GM18508 (cell line): ENCODE measurements around the gene KRT38.

Experiments used
- ATAC-seq: cut with Tn5 transposase; IDR thresholded peaks from one replicate; pipeline ENCODE4 v1.9.1; 2021; ENCODE audit warnings: moderate number of reproducible peaks; ENCODE audit not compliant: insufficient read depth, unreplicated experiment

KRT38 gene

GRCh38 chr17:41440531-41441033 lies at the start of gene KRT38:
KRT38 (minus strand) TSS chr17:41440983; CDS start chr17:41440921, 62 bp downstream.
- no peak for ATAC-seq

- no peak for ATAC-seq
Measured at GRCh38 chr17:41489531-41489930, 48.7 kb upstream of the KRT38 start, which contains the start of gene KRT36. KRT36 (minus strand) TSS chr17:41489910; CDS start chr17:41489864, 46 bp downstream.

GRCh38 chr17:41486809-41487530 lies 46.2 kb upstream of the KRT38 start:
- no peak for ATAC-seq

- no peak for ATAC-seq
Measured at GRCh38 chr17:41486316-41486715, 45.5 kb upstream of the KRT38 start.

DNA sequence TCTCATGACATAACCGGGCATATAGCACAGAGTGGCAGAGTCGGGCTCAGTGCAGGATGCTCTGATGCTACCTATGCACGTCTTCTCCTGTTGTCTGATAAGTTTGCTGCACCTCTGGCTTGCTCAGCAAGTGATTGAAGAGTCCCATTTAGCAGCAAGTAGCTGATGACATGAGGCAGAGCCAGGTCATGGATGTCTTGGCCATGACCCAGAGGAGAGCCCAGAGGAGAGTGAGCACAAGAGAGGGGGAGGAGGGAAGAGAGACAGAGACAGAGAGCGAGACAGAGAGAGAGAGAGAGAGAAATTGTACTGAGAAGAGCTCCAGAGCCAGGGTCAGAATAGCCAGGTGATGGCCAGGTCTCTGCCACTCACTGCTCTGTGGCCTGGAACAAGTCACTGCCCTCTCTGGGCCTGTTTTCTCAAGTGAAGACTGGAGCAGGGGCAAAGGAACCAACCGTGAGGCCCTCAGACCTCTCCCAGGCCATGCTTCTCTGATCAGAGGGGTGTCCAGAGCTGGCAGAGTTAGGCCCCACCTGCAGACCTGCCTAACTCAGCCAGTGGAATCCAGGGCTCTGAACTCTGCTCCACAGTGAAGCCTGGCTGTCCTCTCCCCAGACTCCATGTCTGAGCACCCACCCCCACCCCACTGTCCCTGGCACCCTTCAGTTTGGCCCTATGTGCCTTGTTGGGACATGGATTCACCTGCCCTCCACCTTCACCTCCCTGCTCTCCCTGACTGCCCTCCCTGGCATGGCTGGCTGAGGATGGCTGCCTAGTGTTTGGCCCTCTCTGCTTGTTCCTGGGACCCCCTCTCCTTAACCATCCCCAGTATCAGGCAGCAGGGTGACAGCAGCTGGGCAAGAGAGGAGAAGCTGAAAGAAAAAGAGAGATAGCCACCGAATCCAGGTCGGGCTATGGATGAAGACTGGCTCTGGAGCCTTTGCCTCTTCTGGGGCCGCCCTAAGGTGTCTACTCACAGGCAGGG lies 44.4 kb upstream of the KRT38 start:
- ATAC-seq, result no peak

DNA sequence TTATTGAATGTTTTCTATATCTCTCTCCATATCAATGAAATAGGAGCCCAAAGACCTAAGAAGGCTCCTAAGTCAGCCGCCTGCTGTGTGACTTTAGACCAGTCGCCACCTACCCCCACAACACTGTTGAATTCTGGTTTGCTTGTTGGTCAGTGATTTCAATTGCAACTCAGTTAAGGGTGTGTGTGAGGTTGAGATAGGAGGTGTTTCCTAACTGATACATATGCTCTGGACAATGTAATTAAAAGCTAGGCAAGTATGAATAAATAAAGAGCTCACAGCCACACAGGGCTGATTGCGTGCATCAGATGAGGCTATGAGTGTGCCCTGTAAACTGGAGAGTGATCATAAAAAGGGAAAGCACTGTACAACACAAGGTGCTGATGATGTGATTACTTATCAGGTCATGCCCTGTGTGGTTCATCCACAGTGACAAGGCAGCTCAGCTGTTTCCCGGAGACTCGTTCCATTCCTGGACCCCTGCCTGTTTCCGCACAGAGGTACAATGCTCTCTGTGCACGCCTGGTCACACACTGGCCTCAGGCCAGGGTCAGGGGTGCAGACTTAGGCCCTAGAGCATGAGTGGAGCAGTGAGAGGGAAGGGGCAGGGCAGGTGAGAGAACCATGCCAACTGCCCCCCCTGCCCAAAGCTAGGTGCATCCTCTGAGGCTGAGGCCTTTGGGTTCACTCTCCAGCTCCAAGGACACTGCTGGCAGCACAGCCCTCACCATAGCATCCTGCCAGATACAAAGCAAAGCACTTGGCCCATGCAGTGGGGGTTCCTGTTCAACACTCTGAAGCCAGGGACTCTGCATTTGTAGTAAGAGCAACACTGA lies 43.4 kb upstream of the KRT38 start:
- no peak for ATAC-seq

GRCh38 chr17:41483531-41483930 lies 42.7 kb upstream of the KRT38 start:
- no peak for ATAC-seq

DNA sequence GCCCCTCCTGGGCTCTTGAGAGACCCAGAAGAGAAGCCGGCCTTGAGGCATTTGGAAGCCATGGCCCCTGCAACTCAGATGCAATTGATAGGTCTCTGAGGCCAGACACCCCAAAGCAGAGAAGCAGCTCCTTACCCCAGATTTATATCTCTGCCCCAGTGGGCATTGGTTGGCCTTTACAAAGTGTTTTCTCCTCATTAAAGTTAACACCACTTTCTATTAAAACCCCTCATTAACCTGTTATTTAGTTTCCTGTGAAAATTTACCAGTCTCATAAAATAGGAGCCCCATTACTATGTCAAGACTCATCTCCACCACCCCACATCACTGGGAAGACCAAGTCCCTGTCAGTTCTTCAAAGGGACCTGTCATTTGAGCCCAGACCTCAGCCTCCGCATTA lies 40.3 kb upstream of the KRT38 start, which contains the start of gene KRT35:
Gene KRT35 (minus strand): TSS at position 116 of the 400 bp plus-strand sequence. CDS start 54 bp downstream, at position 62.
- no peak for ATAC-seq

DNA sequence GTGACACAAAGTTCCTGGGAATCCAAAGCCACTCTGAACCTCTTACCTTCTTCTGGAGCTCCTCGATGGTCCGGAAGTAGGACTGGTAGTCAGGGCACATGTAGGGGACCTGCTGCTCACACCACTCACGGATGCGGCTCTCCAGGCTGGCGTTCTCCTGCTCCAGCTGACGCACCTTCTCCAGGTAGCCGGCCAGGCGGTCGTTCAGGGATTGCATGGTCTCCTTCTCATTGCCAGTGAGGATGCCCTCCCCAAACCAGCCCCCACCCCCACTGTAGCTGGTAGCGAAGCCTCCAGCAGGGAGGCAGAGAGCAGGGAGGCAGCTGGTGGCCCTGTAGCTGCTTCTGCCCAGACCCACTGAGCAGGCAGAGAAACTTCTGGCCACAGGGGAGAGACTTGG lies 39.8 kb upstream of the KRT38 start:
- no peak for ATAC-seq

GRCh38 chr17:41480136-41480535 lies 39.4 kb upstream of the KRT38 start:
- ATAC-seq, result no peak

GRCh38 chr17:41478237-41478636 lies 37.5 kb upstream of the KRT38 start:
- ATAC-seq, result no peak

DNA sequence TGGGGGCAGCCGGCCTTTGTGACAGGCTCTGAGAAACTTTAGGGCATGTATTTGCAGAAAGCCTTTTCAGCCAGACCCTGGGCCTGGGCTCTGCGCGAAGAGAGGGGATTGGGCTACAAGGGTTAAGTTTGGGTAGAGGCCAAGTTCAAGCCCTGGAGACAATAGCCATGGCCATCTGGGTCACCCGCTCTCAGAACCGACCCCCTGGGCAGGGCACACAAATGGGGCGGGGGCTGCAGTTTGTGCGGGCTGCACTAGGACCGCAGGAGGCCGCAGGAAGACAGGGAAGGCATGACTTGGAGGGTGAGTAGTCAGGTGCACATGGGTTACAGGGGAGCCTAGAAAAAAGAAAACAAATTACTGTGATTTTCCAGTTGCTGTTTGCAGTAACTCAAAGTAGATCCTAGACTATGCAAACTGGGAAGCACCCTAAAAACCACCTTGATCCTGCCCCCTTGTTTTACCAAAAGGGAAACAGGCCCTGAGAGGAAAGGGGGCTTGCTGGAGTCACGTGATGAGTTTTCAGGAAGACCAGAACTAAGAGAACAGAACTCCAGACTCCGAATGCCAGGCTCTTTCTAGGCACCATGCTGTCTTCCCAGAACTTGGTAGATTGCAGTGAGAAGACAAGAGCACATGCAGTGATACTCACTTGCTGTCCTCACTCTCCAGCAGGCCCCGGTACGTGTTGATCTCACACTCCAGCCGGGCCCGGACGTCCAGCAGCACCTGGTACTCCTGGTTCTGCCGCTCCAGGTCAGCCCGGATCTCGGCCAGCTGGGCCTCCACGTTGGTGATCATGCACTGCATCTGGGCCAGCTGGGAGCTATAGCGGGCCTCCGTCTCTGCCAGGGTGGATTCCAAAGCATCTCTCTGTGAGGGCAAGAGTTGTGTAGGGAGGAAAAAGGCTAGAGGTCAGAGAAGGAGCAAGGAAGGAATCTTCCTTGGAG lies 36.4 kb upstream of the KRT38 start:
- ATAC-seq, result no peak

DNA sequence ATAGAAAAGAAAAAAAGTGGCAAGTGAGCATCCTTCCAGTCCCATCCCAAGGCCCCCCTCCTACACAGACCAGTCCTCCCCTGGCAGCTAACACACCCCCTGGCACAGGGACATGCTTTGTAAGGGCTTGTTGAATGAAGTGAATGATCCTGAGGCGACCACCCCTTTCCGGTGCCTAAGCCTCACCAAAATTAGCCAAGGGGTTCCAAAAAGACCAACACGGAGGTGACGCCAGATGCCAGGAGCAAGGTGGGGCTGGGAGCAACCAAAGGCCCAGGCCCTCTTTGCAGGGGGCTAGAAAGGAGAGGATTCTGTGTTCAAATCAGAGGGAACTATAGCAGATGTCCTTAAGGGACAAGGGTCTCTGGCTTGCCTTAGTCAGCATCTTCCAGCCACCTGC lies 34.6 kb upstream of the KRT38 start:
- no peak for ATAC-seq

DNA sequence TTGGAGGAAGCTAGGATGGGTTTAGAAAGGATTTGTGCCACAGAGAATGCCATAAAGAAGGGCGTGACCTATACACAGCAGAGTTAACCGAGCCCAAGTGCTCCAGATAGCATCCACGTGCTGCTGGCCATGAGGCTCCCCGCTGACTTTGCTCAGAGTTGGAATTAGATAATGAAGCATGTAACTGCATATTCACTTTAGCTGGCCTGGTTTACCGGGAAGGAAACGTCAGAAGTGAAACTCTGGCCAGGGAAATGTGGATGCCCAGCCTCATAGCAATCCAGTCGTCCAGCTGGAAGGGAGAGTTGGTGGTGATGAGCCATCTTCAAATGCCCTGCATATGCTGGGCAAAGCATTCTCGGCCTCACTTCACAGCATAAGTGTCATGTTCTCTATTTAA lies 34.1 kb upstream of the KRT38 start:
- ATAC-seq, result no peak

- no peak for ATAC-seq
Measured at GRCh38 chr17:41468346-41468745, 27.6 kb upstream of the KRT38 start.

DNA sequence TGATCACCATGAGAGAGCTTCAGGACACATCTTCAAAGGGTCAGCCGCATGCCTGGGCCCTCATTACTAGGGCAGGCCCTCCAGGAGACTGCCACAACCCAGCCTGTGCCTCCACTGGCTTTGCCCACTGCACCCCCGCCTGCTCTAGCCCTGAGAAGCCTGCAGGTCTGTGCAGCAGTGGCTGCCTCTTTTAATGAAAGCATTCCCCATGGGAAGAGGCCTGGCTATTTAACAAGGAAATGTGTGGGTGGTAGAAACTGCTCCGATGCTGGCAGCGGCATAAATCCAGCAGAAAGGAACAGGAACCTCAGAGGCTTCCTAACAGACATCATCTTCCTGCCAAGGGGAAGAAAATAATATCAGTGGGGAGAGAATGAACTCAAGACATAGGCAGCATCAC lies 26.8 kb upstream of the KRT38 start:
- ATAC-seq, result no peak

DNA sequence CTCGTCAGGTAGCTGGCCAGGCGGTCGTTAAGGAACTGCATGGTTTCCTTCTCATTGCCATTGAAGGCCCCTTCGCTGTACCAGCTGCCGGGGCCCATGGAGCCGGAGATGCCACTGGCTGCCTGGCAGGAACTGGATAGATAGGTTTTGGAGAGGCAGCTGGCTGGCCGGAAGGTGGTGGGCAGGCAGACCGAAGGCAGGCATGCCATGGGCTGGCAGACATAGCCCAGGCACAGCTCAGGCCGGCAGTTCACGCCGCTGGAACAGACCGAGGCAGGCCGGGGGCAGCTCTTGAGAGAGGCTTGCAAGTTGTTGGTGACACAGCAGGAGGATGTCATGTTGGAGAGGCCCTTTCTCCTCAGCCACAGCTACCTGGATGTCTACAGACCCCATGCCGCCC lies 26.2 kb upstream of the KRT38 start, which contains the start of gene KRT32:
Gene KRT32 (minus strand): TSS at position 399 of the 400 bp plus-strand sequence. CDS start 61 bp downstream, at position 338.
- no peak for ATAC-seq

DNA sequence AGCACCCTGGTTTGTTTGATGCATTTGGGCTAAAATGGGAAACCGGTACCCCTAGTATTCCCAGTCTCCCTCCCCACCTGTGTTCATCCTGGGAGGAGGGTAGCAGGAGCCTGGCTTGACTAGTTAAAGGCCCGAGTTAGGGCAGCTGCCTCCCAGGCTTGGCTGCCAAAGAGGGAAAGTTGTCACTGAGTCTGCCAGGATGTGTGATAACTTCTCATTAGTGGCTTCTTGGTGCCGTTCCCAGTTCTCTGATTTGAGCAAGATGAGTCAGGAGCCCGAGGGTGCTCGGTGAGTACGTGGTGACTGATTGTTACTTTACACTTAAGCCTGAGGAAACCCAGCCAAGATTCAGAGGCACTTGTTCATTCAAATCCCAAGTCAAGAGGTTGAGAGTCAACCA lies 23.9 kb upstream of the KRT38 start:
- no peak for ATAC-seq

DNA sequence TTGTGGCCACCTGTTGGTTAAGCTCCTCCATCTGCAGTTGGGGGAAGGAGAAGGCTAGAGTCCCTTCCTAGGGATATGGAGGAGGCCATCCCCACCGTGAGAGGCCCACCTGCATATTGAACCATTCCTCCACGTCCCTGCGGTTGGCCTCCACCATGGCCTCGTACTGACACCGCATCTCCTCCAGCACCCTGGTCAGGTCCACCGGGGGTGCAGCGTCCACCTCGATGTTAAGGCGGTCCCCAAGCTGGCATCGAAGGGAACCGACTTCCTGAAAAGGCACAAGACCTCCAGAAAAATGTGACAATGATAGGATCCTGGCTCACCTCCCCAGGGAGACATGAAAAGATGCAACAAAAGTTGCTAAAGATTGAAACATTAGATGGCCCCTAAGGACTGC lies 23.4 kb upstream of the KRT38 start:
- no peak for ATAC-seq
